Hippocampal formation (tissue), 2 donors: ENCODE results near the gene KRTAP10-8.
"Not testable (repeated sequence)": the region's sequence is repeated elsewhere in the genome, so short reads cannot be mapped to it uniquely, and the experiment has no call there.

Experiments used
- DNase-seq, 2 donors: peaks; one replicate each; lab custom pipeline; 2025; lab: John Stamatoyannopoulos, UW

The KRTAP10-8 gene

GRCh38 chr21:44618504-44618903, 6.6 kb downstream of the KRTAP10-8 start:
- DNase-seq = no peak

GRCh38 chr21:44618909-44619308, 7.0 kb downstream of the KRTAP10-8 start:
- DNase-seq = no peak

GRCh38 chr21:44619886-44620285, 8.0 kb downstream of the KRTAP10-8 start:
- no peak for DNase-seq

DNA sequence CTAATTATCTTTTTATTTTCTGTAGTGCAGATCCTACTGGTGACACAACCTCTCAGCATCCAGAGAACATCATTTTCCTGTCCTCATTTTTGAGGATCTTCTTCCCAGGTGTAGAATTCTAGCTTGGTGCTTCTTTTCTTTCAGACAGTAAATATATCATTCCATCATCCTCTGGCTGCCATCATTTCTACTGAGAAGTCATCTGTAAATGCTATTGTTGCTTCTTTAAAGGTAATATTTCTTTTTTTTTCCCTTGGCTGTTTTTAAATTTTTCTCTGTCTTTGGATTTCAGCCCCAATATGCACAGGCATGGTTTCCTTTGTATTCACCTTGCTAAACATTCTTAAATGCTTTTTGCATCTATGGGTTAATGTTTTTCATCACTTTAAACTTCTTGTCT, 11.7 kb downstream of the KRTAP10-8 start:
- DNase-seq = no peak

GRCh38 chr21:44625756-44626155, 13.9 kb downstream of the KRTAP10-8 start:
- no peak for DNase-seq

GRCh38 chr21:44626262-44626661, 14.4 kb downstream of the KRTAP10-8 start:
- DNase-seq = no peak

DNA sequence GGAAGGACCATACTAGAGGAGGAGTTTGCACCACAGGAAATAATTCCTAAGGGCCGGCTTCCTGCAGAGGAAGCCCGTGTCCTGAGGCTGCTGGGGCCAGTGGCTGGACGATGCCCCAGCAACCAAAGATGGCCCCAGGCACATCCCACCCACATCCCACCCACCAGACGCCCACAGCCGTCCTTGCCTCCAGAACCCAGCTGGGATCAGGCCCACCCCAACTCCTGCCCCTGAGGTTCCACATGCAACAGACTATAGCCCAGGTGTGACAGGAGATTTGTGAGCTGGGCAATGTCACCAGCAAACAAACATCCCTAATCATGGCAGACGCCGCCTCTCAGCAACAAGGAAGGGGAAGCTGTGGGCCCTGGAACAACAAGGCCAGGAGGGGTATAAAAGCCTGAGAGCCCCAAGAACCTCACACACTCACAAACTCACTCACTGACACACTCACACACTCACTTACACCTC, 14.8 kb downstream of the KRTAP10-8 start, which contains the start of gene KRTAP10-9:
Gene KRTAP10-9, plus strand, starts transcription at position 421 of the 471 bp plus-strand sequence. CDS start 79 bp downstream, outside the sequence.
- DNase-seq = no peak

DNA sequence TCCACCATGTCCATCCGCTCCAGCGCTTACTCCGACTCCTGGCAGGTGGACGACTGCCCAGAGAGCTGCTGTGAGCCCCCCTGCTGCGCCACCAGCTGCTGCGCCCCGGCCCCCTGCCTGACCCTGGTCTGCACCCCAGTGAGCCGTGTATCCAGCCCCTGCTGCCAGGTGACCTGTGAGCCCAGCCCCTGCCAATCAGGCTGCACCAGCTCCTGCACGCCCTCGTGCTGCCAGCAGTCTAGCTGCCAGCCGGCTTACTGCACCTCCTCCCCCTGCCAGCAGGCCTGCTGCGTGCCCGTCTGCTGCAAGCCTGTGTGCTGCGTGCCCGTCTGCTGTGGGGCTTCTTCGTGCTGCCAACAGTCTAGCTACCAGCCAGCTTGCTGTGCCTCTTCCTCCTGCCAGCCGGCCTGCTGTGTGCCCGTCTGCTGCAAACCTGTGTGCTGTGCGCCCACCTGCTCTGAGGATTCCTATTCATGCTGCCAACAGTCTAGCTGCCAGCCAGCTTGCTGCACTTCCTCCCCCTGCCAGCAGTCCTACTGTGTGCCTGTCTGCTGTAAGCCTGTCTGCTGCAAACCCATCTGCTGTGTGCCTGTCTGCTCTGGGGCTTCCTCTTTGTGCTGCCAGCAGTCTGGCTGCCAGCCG, 15.4 kb downstream of the KRTAP10-8 start:
- not testable (repeated sequence) for DNase-seq

- not testable (repeated sequence) for DNase-seq
These were observed 16.0 kb downstream of the KRTAP10-8 start for GRCh38 chr21:44627831-44628233.

- no peak for DNase-seq
These were observed 17.0 kb downstream of the KRTAP10-8 start for GRCh38 chr21:44628707-44629391.

- DNase-seq = no peak
These were observed 18.6 kb downstream of the KRTAP10-8 start for GRCh38 chr21:44630440-44630839.

DNA sequence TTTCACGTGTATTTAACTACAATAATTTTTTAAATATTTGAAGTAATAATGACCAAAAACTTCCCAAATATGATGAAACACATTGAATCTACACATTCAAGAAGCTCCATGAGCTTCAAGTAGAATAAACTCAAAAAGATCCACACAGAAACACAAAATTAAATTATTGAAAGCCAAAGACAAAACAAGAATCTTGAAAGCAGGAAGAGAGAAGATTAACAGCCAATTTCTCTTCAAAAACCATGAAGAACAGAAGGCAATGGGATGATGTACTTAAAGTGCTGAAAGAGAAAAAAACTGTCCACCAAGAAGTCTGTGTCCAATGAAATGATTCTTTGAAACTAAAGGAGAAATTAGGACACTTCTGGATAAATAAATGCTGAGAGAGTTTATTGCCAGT, 20.2 kb downstream of the KRTAP10-8 start:
- no peak for DNase-seq

DNA sequence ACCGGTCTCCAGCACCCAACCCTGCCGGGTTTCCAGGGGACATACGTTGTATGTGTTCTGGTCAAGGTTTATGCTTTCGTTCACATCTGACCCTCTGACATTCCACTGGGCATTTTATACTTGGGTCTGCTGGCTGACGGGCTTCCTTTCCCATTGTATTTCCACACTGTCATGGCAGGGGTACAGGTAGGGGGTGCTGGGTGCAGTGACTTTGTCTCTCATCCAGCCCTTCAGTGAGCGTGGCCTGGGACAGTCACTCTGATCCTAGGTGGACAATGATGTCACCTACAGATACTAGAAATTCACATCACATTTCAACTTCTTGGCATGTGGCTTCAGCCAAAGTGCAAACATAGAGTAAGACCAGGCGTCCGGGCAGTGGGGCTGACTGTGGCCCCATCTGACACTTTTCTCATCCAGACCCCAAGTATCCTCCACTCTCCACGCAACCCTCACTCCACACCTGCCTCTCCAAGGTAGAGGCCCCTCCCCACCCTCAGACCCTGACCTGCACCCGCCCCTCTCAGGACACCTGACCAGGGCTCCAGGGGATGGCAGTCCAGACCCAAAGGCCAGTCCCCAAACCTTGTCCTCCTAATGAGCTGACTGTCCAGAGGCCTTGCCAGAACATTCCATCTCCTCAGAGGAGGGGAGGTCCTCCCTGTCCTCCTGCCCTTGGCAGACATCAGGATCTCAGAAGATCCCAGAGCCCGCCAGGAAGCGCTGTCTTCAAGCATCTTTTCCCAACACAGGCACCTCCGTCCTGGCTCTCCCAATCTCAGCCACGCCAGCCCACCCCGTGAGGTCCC, 24.5 kb downstream of the KRTAP10-8 start:
- DNase-seq = no peak

- no peak for DNase-seq
These were observed 25.4 kb downstream of the KRTAP10-8 start, which contains the start of gene KRTAP10-10 for GRCh38 chr21:44637018-44637850. TSS of gene KRTAP10-10 (plus strand) at chr21:44637356. CDS start at chr21:44637418, 62 bp downstream.

DNA sequence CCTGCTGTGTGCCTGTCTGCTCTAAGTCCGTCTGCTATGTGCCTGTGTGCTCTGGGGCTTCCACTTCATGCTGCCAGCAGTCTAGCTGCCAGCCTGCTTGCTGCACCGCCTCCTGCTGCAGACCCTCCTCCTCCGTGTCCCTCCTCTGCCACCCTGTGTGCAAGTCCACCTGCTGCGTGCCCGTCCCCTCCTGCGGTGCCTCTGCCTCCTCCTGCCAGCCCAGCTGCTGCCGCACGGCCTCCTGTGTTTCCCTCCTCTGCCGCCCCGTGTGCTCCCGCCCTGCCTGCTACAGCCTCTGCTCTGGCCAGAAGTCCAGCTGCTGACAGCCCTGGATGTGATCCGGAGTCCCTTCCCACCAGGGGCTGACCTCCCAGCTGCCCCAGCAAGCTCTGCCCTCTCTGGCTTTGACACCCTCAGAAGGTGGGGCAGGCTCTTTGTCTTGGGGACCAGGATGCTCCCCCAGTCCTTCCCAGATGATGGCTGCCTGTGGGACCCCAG, 26.0 kb downstream of the KRTAP10-8 start:
- not testable (repeated sequence) for DNase-seq

DNA sequence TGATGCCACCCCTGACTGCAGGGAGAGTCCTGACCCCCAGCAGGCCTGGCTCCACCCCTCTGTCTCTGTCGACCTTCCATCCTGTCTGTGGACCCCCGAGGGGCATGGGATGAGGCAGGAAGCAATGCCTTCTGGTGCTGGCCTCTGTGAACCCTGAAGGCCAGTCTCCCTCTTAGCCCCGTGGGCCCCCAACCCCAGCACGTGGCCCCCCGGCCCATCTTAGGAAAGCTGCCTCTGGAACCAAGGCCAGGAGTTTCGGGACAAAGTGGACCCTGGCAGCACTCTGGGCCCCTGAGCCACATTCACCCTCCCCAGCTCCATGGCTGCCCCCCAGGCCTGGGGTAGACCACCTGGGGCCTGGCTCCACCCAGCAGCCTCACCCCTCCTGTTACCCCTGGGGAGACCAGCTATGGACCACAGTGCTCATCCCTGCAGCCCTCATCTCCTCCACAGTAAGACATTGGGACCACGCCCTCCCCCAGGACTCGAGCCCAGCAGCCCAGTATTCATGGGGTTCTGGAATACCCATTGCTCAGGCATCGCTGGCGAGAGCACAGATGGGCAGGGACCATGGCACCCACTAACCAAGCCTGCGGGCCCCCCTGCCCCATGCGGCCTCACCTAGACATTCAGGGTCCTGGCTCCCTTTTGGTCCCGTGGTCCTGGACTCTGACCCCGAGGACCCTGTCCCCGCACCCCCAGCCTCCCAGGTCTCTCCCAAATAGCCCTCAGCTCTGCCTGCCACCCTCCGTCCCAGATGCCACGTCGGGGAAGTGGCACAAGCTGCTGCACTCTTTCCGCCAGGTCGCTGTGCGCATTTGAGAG, 26.8 kb downstream of the KRTAP10-8 start:
- DNase-seq = not testable (repeated sequence)

DNA sequence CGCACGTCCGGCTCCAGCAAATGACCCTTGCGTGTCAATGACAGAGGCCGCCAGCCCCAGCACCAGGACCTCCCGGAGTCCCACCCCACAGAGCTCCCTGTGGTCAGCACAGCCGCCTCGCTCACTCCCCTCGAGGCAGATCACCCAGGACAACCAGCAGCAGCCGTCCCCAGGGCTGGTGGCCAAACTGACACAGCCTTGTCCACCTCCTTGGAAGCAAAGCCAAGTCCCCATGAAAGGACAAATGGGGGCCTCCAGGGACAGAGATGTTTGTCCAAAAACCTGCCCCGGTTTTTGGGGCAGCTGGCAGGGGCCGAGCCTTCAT, 27.4 kb downstream of the KRTAP10-8 start:
- DNase-seq = no peak

DNA sequence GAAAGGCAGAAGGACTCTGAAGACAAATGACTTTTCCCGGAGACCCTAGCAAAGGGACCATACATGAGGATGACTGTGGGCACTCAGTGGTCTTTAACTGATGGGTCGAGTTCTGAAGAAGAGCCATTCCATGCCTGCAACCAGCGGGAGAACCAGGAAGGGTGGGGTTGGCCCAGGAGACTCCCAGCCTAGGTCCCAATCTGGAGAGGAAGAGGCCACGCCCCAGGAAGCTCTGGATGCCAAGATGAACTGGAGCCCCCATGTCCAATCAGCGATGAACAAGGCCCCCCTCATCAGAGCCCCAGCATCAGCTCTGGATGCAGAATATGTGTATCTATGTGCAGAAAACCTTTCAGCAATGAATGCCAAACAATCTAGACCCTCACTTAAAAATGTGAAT, 28.9 kb downstream of the KRTAP10-8 start:
- no peak for DNase-seq

DNA sequence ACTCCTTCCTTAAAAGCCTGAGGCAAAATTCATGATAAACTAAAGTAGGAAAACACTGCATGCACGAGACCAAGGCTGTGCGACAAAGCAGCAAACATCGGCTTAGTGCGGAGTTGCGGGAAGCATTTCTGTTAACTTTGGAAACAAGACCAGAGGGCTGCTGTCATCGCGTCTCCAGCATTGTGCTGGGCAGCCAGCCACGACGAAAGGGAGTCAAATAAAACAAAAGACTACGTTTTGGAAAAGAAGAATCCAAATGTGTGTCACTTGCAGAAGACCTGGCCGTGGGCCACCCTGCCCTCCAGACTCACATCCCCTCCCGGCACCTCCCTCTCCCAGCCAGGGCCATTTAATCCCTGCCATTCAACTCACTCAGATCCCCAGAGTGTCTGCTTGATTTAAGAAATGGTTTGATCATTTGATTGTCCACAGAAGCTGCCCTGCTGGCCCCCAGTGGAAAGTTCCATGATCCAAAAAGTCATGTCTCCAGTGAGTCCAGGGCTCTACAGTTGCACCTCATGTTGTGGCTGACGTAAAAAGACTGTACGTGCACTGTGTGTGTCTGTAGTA, 31.9 kb downstream of the KRTAP10-8 start:
- DNase-seq = no peak

DNA sequence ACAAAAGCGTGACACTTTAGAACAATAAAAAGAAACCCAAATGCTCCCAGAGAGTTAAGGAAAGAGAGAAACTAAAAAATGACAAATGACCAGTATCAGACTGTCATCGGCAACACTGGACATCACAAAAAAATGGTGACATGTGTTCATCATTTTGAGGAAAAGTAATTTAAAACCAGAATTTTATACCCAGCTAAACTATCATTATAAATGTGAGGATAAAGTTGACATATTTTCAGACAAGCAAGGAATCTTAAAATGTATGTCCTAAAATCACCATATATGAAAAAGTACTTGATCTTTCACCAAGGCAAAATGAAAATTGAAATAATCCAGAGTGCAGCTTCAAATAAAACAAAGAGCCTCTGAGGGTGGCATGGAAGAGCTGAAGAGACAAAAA, 33.0 kb downstream of the KRTAP10-8 start:
- no peak for DNase-seq
